ENCODE measurements around the gene CD28.

The CD28 gene

GRCh38 chr2:203719456-203720410, 13.3 kb downstream of the CD28 start:
- DNase-seq, result peak in 3 of 5 experiments; percentile 24 to 88 (median 82)

DNA sequence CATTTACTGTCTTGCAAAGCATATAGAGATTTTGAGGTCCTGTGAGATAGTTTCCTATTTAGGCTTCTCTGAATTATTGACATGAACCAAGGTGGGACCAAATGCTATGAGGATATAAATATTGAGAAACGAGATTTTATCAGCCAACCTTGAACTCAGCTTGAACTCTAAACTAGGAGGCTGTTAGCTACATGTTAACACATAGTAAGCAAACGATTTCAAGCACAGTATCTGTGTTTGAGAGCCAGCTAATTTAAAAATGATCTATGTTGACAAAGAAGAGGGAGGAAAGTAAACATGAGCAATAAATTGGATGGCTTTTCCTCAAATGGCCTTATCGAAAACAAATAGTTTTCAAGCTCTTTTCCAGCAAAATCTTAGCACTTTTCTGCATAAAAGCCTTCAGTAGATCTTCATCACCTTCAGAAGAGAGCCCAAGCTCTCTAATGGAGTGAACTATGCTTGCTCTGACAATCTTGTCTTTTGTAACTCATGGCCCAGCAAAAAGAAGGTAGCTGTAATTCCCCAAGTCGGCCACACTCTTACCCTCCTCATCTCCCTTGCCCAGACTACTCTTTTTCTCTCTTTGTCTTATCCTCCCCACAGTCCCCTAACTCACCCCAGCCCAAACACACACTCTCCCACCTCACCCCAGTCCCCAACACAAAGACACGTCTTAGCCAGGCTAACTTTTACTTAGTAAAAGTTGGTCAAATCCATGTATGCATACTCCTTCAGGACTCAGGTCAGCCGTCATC, 14.7 kb downstream of the CD28 start:
- peak in 1 of 5 experiments; percentile 73 for DNase-seq

DNA sequence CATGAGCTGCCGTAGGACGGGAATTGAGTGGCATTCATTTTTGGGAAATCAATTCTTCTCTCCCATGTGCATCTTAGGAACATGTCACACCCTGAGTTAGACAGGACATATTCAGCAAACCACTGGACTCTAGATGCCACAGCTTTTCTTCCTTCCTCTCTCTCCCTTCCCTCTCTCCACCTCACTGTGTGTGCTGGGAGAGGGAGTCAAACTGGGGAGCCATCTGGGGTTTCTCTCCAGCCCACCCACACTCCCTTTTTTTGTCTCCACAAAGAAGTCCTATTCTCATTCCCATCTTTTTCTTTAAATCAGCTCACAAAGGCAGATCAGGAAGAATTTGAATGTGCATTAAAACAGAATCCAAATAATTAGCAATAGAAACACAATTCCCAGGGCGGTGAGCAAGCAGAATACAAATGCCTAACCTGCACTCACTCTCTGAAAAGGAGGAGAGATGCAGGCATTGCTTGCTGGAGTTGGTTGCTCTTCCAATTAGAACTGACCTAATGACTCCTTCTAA, 15.4 kb downstream of the CD28 start:
- no peak for DNase-seq

- no peak for DNase-seq
These were observed 16.0 kb downstream of the CD28 start for GRCh38 chr2:203722411-203722810.

DNA sequence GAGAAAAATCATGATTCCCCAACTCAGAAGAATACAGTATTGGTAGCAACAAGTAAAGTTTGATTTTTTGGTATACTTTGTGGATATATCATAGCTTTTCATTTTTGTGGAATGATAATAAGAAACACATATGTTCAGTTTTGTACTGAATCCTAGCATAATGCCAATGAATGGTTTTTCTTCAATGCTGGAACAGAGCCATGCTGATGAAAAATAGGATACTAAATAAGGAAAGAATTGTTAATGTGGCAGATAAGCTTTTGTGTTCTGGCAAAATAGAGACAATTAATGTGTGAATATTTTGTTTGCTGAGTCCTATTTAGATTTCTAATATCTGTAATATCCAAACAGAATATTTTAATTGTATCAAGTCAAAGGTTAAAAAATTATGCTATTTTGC, 21.9 kb downstream of the CD28 start:
- no peak for DNase-seq

DNA sequence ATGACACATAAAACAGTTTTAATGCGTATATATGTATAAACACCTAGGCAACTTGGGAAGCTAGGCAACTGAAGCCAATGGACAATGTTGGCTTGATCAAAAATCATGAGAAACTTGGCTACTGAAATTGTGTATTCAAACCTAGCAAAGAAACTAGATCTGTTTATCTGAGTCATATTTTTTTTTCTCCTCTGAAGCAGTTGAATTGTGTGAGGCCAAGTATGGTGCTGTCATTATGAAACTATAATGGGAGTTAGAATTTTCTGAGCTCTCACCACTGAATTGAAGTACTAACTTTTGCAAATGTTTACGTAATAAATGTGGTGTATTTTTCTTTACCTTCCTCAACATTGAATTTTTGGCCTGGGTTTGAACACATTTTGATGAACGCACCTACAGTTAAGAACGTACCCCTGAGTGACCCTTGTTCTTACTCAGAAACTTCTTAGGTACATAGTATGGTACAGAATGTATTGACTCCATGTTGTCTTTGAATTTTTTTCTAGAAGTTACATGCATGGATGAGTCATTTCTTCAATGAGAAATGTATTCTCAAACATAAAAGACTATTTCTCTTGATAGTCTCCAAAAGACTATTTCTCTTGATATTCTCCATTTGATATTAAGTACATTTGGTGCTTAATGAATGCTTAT, 23.8 kb downstream of the CD28 start:
- DNase-seq, result peak in 1 of 5 experiments; percentile 88

- no peak for DNase-seq
These were observed 24.4 kb downstream of the CD28 start for GRCh38 chr2:203730883-203731282.

DNA sequence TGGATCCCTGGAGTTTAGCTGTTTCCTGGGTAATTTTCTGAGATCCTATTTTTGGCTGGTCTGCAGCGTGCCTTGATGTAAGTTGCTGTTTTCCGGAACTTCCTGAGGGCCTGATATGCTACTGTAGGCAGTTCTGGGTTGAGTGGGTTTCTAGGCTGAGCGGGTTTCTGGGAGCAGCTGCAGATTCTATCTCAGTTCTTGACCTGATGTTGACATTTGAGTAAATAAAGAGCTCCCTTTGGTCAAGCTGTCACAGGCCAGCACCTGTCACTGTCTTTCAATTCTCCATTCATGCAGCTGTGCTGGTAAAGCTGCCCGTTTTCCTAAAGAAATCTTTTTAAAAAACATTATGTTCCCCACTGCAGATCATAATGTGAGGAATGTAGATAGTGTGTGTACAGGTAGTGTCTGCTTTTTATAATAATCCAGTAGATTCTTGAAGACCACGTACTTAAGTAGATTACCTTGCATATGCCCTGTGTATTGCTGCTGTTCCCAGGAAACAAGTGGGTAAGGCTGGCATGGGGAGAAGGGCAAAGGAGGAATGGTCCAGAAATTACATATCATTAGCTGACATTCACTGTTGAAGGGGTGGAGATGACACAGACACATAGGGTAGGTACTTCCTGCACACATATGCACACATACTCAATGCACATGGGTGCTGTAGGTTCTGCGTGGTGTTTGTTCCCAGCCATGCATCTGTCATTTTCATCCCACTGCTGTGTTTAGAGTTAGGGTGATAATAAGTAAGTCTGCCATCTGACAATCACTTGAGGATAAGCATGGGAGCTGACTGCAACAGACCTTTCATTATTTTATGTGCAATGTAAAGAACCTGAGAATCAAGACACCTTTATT, 25.9 kb downstream of the CD28 start:
- DNase-seq, result no peak

DNA sequence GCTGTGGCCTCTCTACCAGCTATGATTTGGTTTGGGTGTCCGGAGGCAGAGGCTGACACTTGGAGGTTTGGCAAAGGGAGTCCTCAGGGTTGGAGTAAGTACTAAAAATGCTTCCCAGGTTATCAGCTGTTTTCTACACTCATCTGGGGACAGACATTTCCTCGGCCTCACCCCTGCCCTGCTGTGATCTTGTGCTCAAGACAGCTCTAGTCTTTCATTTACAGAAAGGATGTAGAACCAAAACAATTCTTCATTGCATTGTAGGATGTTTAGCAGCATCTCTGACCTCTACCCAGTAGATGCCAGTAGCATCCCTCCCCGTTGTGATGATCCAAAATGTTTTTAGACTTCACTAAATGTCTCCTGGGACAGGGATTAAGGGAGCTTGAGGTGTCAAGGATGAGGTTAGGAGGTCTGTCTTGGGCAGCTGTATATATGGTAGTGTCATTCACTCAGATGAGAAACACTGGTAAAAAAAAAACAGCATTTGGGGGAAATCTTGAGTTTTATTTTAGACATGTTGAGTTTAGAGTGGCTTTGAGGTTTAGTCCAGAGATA, 26.6 kb downstream of the CD28 start:
- DNase-seq, result no peak

GRCh38 chr2:203733684-203734083, 27.2 kb downstream of the CD28 start:
- no peak for DNase-seq

DNA sequence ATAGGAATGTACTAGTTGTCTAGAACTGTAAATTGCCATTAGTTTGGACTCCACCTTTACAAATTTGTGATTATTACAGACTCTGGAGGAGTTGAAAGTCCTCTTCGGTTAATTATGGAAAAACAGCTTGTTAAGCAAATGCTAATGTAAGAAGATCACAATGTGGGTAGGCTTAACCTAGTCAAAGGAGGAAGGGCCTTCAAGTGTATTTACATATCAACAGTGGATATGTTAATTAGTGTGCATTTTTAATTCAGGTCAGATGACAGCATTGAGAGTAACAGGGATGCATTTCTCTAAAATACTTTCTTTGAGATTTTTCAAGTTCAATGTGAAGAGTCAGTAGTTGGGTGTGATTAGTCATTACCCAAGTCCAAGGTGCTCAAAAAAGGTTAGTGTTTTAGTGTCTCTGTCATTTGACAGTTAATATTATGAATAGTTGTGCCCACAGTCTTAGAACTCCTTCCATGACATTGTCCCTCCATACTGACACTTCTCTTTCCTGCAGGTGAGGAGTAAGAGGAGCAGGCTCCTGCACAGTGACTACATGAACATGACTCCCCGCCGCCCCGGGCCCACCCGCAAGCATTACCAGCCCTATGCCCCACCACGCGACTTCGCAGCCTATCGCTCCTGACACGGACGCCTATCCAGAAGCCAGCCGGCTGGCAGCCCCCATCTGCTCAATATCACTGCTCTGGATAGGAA, 28.0 kb downstream of the CD28 start:
- DNase-seq, result no peak

DNA sequence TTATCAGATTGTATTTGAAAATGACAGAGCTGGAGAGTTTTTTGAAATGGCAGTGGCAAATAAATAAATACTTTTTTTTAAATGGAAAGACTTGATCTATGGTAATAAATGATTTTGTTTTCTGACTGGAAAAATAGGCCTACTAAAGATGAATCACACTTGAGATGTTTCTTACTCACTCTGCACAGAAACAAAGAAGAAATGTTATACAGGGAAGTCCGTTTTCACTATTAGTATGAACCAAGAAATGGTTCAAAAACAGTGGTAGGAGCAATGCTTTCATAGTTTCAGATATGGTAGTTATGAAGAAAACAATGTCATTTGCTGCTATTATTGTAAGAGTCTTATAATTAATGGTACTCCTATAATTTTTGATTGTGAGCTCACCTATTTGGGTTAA, 30.9 kb downstream of the CD28 start:
- DNase-seq, result peak in 1 of 5 experiments; percentile 69

GRCh38 chr2:203739351-203739750, 32.9 kb downstream of the CD28 start:
- peak in 1 of 5 experiments; percentile 92 for DNase-seq

DNA sequence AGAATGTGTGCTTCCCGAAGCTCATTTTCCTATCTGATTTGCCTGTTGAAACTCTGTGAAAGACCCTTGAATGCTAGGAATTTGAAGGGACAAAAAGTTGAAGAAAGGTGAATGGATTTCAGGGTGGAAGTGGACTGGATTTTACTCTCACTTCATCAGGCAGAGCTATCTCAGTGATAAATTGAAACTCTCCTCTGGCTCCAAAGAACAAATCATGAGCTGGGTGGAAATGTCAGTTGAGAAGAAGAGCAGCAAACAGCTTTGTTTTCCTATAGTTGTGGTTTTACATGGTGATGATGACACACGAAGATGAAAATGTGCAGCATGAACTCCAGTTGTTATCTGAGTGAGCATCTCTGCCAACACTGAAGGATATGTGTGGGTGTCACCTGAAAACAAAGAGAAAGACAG, 34.4 kb downstream of the CD28 start:
- peak in 3 of 5 experiments; percentile 16 to 98 (median 71) for DNase-seq

DNA sequence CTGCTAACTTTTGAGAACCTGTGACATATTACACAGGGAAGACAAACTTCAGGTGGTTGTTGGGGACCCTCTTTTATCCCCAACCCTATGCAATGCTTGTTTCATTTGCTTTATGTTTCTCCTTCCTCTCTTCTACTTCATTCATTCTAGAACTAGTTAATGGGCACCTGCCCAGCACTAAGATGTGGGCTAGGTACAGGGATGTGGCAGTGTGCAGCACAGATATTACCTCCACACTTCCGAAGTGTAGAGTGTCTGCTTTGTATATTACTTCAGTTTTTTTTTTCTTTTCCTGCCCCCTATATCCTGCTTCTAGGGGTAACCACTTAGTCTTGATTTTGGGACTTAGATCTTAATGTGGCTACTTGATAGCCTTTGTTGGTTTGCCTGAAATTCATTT, 35.1 kb downstream of the CD28 start:
- DNase-seq, result peak in 2 of 5 experiments; percentile 38 to 67

- DNase-seq, result no peak
These were observed 37.1 kb downstream of the CD28 start for GRCh38 chr2:203743441-203743981.

GRCh38 chr2:203744091-203744490, 37.7 kb downstream of the CD28 start:
- no peak for DNase-seq

DNA sequence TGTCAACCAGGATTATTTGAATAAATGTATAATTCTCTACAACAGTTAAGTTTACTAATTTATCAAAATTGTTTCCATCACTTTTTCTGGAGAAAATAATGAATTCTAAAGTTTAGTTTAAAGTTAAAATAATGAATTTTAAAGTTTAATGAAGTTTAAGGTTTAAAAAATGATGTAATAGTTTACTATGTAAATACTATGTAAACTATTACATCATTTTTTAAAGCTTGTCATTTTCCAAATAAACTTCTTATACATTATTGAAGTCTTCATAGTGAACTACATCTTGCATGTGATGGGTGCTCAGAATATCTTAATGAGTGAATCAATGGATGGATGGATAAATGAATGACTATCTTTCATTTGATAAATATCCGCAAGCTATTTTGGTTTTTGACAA, 38.8 kb downstream of the CD28 start:
- no peak for DNase-seq

- DNase-seq, result no peak
These were observed 42.1 kb downstream of the CD28 start for GRCh38 chr2:203748331-203749126.

All from T-helper 2 cell (primary cell).